K562 (cell line): ENCODE measurements around the gene RAB6A. TPM values are rescaled to one million over a fixed set of nuclear protein-coding genes. Genes with fewer than 3 reads are reported as not detected.

ENCODE experiments used
- AFF1 ChIP-seq, 2 experiments: fragments of 450-650 bp; IDR thresholded peaks; 2 replicates each; pipeline ENCODE4 v1.6.1; 2018; ENCODE audit warnings: mild to moderate bottlenecking in 2 of 2, low read depth in 1 of 2; ENCODE audit not compliant: partially characterized antibody in 2 of 2
- BRD9 ChIP-seq: fragments of 450-650 bp; IDR thresholded peaks from 2 replicates; pipeline ENCODE4 v1.6.1; 2018; ENCODE audit warnings: low read depth; ENCODE audit not compliant: partially characterized antibody
- DIDO1 ChIP-seq: fragments of 450-650 bp; IDR thresholded peaks from 2 replicates; pipeline ENCODE4 v1.6.1; 2016; ENCODE audit warnings: low read depth, missing biosample characterization, missing genetic modification characterization
- HCFC1 ChIP-seq: IDR thresholded peaks from 2 replicates; pipeline ENCODE4 v1.6.1; 2012; ENCODE audit warnings: low read depth, low read length, improper control_type of control experiment
- HDAC3 ChIP-seq: fragments of 450-650 bp; IDR thresholded peaks from 2 replicates; pipeline ENCODE4 v1.6.1; 2018; ENCODE audit warnings: borderline replicate concordance, mild to moderate bottlenecking, moderate library complexity; ENCODE audit not compliant: partially characterized antibody
- HNRNPUL1 ChIP-seq: fragments of 200-400 bp; formaldehyde crosslinking; IDR thresholded peaks from 2 replicates; pipeline ENCODE4 v1.6.1; 2017; ENCODE audit warnings: low read length
- MEF2A ChIP-seq: IDR thresholded peaks from 2 replicates; pipeline ENCODE4 v1.6.1; 2011; ENCODE audit warnings: low read depth, mild to moderate bottlenecking, low read length, moderate library complexity; ENCODE audit not compliant: control insufficient read depth
- MTA2 ChIP-seq: fragments of 450-650 bp; IDR thresholded peaks from 2 replicates; pipeline ENCODE4 v1.6.1; 2016; ENCODE audit warnings: low read depth
- PATZ1 ChIP-seq: fragments of 250-450 bp; sonication (Bioruptor Pico); IDR thresholded peaks from 2 replicates; pipeline ENCODE4 v1.5.0; 2020; ENCODE audit warnings: mild to moderate bottlenecking, borderline replicate concordance
- SRF ChIP-seq, 2 experiments: fragments of 250-450, 450-650 bp in 1 of 2; sonication (Bioruptor Pico) in 1 of 2; sonication (generic) in 1 of 2; formaldehyde crosslinking; IDR thresholded peaks; 2 replicates each; pipeline versions ENCODE4 v1.5.0 to v1.5.1; 2020 to 2022; ENCODE audit warnings: mild to moderate bottlenecking in 1 of 2, missing genetic modification reagents in 1 of 2
- SRSF3 ChIP-seq: fragments of 200-400 bp; formaldehyde crosslinking; IDR thresholded peaks from 2 replicates; pipeline ENCODE4 v1.6.1; 2016; ENCODE audit warnings: mild to moderate bottlenecking, low read length, moderate library complexity; ENCODE audit not compliant: insufficient read depth
- STAT6 ChIP-seq: sonication (generic); formaldehyde crosslinking; IDR thresholded peaks from 2 replicates; pipeline ENCODE4 v1.8.1; 2023; ENCODE audit warnings: mild to moderate bottlenecking, missing genetic modification reagents
- TAF1 ChIP-seq: IDR thresholded peaks from 2 replicates; pipeline ENCODE4 v1.6.1; 2011; ENCODE audit warnings: mild to moderate bottlenecking, low read length, moderate library complexity; ENCODE audit not compliant: insufficient read depth, control insufficient read depth, severe bottlenecking; ENCODE audit errors: extremely low read depth
- ZNF324 ChIP-seq: fragments of 250-450 bp; sonication (Bioruptor Pico); IDR thresholded peaks from 2 replicates; pipeline ENCODE4 v1.4.0; 2020; ENCODE audit warnings: mild to moderate bottlenecking
- ZNF583 ChIP-seq: fragments of 250-450 bp; sonication (Bioruptor Pico); IDR thresholded peaks from 2 replicates; pipeline ENCODE4 v1.4.0; 2020
- ZNF639 ChIP-seq, 2 experiments: fragments of 200-800 bp in 1 of 2; sonication (Bioruptor generic) in 1 of 2; sonication (generic) in 1 of 2; formaldehyde crosslinking in 1 of 2; IDR thresholded peaks in 1 of 2; conservative IDR thresholded peaks in 1 of 2; 2 replicates each; pipeline versions ENCODE4 v1.5.0 to v1.6.1; 2016 to 2020; ENCODE audit warnings: missing compliant biosample characterization in 1 of 2, missing genetic modification characterization in 1 of 2, missing genetic modification reagents in 1 of 2
- ZNF695 ChIP-seq: fragments of 450-650 bp; formaldehyde crosslinking; IDR thresholded peaks from 2 replicates; pipeline ENCODE4 v1.4.0; 2020; ENCODE audit warnings: mild to moderate bottlenecking, moderate library complexity
- polyA plus RNA-seq, 8 experiments: library from polyadenylated mRNA; depleted of rRNA in 4 of 8; stranded (reverse) in 5 of 8; unstranded in 3 of 8; fragments of >200 nt; fragmentation: Nextera tagmentation in 2 of 8; fragmentation: Illumina TruSeq in 1 of 8; extraction: Ambion mirVana in 2 of 8; extraction: Trizol in 1 of 8; gene quantifications; 2 replicates each; pipeline versions ENCODE4 v1.2.1 to v1.2.3, GENCODE V29; 2011 to 2014; ENCODE audit warnings: inconsistent platforms in 1 of 8, missing spikeins in 1 of 8
- total RNA-seq, 7 experiments: library from RNA; depleted of rRNA in 6 of 7; stranded (reverse); fragments of >200 nt in 6 of 7; fragmentation: Illumina TruSeq in 2 of 7; extraction: Trizol in 2 of 7; gene quantifications; 2 replicates each; pipeline versions ENCODE4 v1.2.1 to v1.2.3, GENCODE V29; 2011 to 2021; ENCODE audit warnings: low replicate concordance in 1 of 7

RAB6A gene
- total and polyA plus RNA-seq, 9 of the 15 experiments (the other 6 are each of a cell fraction or from before 2014, with no cell fraction given): 14.0 to 95.3 (median 45.4) TPM

GRCh38 chr11:73761403-73761945 is 600 bp upstream of the RAB6A start (continued):
- 0 out of 4 replicates have a peak, but pooled peaks of 1 of the 2 experiments have one; percentile 57 for TF ChIP-seq ZNF639 (CRISPR knock-in tag; conservative IDR thresholded peaks at IDR 0.05 in 1 of 2, IDR thresholded peaks at IDR 0.05 in 1 of 2)
- TF ChIP-seq SRSF3: no peak
- TF ChIP-seq STAT6: no peak
- no peak for TF ChIP-seq HNRNPUL1
- no peak for TF ChIP-seq DIDO1 (tag)
- TF ChIP-seq PATZ1 (CRISPR knock-in tag): no peak
- no peak for TF ChIP-seq AFF1 (IDR thresholded peaks at IDR 0.05; ENCODE audit: low read depth in 1 of 2, partially characterized antibody in 2 of 2)
- TF ChIP-seq HCFC1: peak; percentile 91
- TF ChIP-seq SRF (CRISPR knock-in tag; IDR thresholded peaks at IDR 0.05): 0 out of 4 replicates have a peak, but pooled peaks of 1 of the 2 experiments have one; percentile 8
- no peak for TF ChIP-seq ZNF324 (CRISPR knock-in tag)
- TF ChIP-seq ZNF583 (CRISPR knock-in tag): no peak
- no peak for TF ChIP-seq MTA2
- peak; percentile 28 for TF ChIP-seq BRD9
- no peak for TF ChIP-seq MEF2A
- TF ChIP-seq ZNF695: no peak
- TF ChIP-seq HDAC3: peak; percentile 10
- no peak for TF ChIP-seq TAF1
